ENCODE results near the gene GSTT4.

DNA sequence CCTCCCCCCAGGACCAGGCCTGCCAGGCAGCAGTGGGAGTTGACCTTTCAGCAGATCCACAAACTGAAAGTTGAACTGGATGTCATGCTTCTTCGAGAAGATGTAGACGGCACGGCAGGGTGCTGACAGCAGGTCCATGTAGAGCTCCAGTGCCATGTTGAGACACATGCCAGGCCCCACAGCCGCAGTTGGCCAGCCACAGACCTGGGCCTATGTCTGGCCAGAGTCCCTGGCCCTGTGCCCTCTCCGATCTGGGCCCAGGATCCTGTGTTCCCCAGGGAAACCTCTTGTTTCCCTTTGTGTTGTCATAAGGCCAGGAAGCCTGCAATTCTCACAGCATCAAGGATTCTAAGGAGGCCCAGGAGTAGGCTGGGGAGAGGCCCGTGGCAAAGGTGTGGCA, at the start of gene GSTT4:
- TF ChIP-seq, protein P1, sequence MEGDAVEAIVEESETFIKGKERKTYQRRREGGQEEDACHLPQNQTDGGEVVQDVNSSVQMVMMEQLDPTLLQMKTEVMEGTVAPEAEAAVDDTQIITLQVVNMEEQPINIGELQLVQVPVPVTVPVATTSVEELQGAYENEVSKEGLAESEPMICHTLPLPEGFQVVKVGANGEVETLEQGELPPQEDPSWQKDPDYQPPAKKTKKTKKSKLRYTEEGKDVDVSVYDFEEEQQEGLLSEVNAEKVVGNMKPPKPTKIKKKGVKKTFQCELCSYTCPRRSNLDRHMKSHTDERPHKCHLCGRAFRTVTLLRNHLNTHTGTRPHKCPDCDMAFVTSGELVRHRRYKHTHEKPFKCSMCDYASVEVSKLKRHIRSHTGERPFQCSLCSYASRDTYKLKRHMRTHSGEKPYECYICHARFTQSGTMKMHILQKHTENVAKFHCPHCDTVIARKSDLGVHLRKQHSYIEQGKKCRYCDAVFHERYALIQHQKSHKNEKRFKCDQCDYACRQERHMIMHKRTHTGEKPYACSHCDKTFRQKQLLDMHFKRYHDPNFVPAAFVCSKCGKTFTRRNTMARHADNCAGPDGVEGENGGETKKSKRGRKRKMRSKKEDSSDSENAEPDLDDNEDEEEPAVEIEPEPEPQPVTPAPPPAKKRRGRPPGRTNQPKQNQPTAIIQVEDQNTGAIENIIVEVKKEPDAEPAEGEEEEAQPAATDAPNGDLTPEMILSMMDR (IDR thresholded peaks at IDR 0.05; ENCODE audit: poor library complexity): no peak
- TF ChIP-seq EZH2phosphoT487 (IDR thresholded peaks at IDR 0.05; ENCODE audit: low read depth, severe bottlenecking, unreplicated experiment): no peak
- no peak for TF ChIP-seq EZH2 (IDR thresholded peaks at IDR 0.05; ENCODE audit: borderline replicate concordance)

Measured in hepatocyte (in vitro differentiated cells).